Pancreas (tissue), 10 donors: ENCODE measurements around the gene RCOR2. TPM values are rescaled to one million over a fixed set of nuclear protein-coding genes. Genes with fewer than 3 reads are reported as not detected.
"Not testable (repeated sequence)": the region's sequence is repeated elsewhere in the genome, so short reads cannot be mapped to it uniquely, and the experiment has no call there.

Experiments
- ATAC-seq, 4 donors: fragments of 200-7000 bp; cut with Tn5 transposase; one replicate each; pipeline versions ENCODE4 v1.8.0 to v1.9.1; 2020; ENCODE audit warnings: mild to moderate bottlenecking in 4 of 4, moderate library complexity in 4 of 4
- DNase-seq, 6 donors: peaks; one replicate each; pipeline ENCODE4 v3.0.0-alpha.2; 2020
- FAIRE-seq: peaks from 2 replicates; lab custom pipeline; 2012; peaks lifted over from hg19 to GRCh38; lab: Jason Lieb, UNC
- H3K27ac ChIP-seq, 4 donors: fragments of 200-600 bp; sonication (generic); 1 replicate in 3 of 4; 2 replicates in 1 of 4; pipeline versions ENCODE4 v1.5.0 to v1.8.0; 2020
- H3K27me3 ChIP-seq, 4 donors: fragments of 200-600 bp; one replicate each; pipeline ENCODE4 v1.8.0; 2021
- H3K36me3 ChIP-seq, 3 donors: fragments of 200-600 bp; sonication (generic) in 1 of 3; one replicate each; pipeline versions ENCODE4 v1.5.0 to v1.8.0; 2020 to 2021
- H3K4me1 ChIP-seq, 3 donors: fragments of 200-600 bp; one replicate each; pipeline ENCODE4 v1.8.0; 2021
- H3K4me3 ChIP-seq, 4 donors: fragments of 200-600 bp; sonication (generic) in 2 of 4; one replicate each; pipeline versions ENCODE4 v1.5.0 to v1.8.0; 2020 to 2021
- H3K9me3 ChIP-seq, 4 donors: fragments of 200-600 bp; one replicate each; pipeline ENCODE4 v1.8.0; 2021
- CTCF ChIP-seq, 4 donors: fragments of 200-600 bp; sonication (generic) in 3 of 4; IDR thresholded peaks; one replicate each; pipeline versions ENCODE4 v1.5.0 to v1.8.0; 2021; ENCODE audit warnings: antibody characterized with exemption in 4 of 4
- WGBS, 2 donors: extraction: QIAGEN DNeasy Blood & Tissue Kit; methylation state at CpG; one replicate each; pipeline ENCODE4 v1.1.7; 2013; 5-methylcytosine and 5-hydroxymethylcytosine counted together
- intact Hi-C, 3 donors: fragments of 100-400 bp; cut with DNase I; formaldehyde crosslinking; loops; one replicate each; pipeline versions ENCODE4 v1.11.1 to v1.14.2; 2022
- polyA plus RNA-seq, 2 donors: library from polyadenylated mRNA; stranded (reverse); fragments of 200-250 nt; gene quantifications; one replicate each; pipeline ENCODE4 v1.2.3, GENCODE V29; 2013
- total RNA-seq, 6 donors: library from RNA; stranded (reverse); fragmentation: NEBNext Ultra II Directional in 4 of 6; extraction: Animal tissue kit (Norgen Biotek cat#: 25700) in 4 of 6; gene quantifications; one replicate each; pipeline versions ENCODE4 v1.2.1 to v1.2.4, GENCODE V29; 2021 to 2023
- donor health status: healthy with polysubstance abuse.
- donor health status: DM: no; HTN: no; CAD: no; lungs with moderate emphysema.
- donor health status: DM: no; HTN: no; CAD: no.
- donor health status: control.
- donor health status: control.
- donor health status: Bipolar disorder and iron deficiency.
- donor health status: DM: yes; HTN: yes; CAD: no.
- donor health status: DM: no; HTN: no; CAD: no.
- donor health status: DM: no; HTN: no; CAD: no.
- donor health status: DM: yes; HTN: yes; CAD: no.

Gene RCOR2
- total RNA-seq, result under 1 TPM; 0.37 to 0.79 (median 0.50) TPM
- 1 to 10 TPM; 1.2 to 1.9 TPM for polyA plus RNA-seq

DNA sequence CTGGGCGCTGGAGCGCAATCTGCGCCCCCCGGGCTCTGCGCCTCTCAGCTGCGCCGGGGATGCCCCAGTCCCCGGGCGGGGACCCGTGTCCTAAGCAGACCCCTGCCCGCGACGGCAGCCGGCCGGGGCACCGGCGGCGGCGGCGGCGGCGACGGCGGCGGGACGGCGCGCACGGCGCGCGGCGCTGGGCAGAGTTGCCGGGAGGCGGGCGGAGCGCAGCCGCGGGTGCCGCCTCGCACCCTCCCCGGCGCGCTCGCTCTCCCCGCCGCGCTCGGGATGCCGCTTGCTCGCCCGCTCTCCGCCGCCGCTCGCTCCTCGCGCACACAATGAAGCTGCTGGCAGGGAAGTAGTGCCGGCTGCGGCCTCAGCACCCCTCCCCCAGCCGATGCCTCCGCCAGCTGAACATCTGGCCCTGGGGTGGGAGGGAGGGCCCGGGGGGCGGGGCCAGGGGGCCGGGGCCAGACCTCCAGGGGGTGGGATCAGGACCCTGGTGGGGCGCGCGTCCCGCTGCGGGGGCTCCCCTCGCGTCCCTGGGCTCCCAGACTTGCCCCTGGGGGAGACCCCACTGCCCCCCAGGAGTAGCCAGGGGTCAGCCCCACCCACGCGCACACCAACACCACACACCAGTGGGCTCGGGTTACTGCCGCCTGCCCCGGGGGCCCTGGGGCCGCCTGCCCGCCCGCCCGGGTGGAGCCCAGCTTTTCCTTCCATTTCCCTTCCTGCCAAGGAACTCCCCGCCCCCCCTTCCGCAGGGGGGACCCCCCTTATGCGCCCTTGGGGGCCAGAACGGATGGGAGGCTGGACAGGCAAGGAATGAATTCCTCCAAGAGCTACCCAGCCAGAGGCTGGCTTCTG lies at the start of gene RCOR2:
TSS of gene RCOR2 (minus strand) at position 328 of the 855 bp plus-strand sequence. CDS start 708 bp downstream, outside the sequence.
- 1% methylated on average over 36 to 85 of the region's 85 CpGs for WGBS, 2 donors
- Histone ChIP-seq H3K9me3 (no peaks in the 10 kb centered on the region), H3K4me1 (peaks cover 10 to 29% (median 15%) of the 10 kb centered on the region in 3 donors), H3K27me3 (no peaks in the 10 kb centered on the region), H3K36me3 (no peaks in the 10 kb centered on the region), H3K27ac (peak within 1 kb of the TSS; percentile 20 to 66 (median 40)), H3K4me3 (peak within 1 kb of the TSS; percentile 20 to 55 (median 32))
- FAIRE-seq (no peak), ATAC-seq (peak; percentile 49 to 69 (median 64)), DNase-seq (peak; percentile 63 to 91 (median 80))
- intact Hi-C loops, result no loop called here
- TF ChIP-seq CTCF (IDR thresholded peaks at IDR 0.05), result no peak

- no peak for DNase-seq
- no peaks in the 10 kb centered on the region for H3K4me1 ChIP-seq
- no peak for FAIRE-seq
- no peaks in the 10 kb centered on the region for H3K9me3 ChIP-seq
- intact Hi-C loops, result no loop called here
- H3K27me3 ChIP-seq, result no peaks in the 10 kb centered on the region
- H3K27ac ChIP-seq, result no peak overlapping the region
- no peak for ATAC-seq
- 94 to 98% methylated on average over 1 of the region's 1 CpG for WGBS, 2 donors
- TF ChIP-seq CTCF (IDR thresholded peaks at IDR 0.05), result no peak
- no peaks in the 10 kb centered on the region for H3K36me3 ChIP-seq
- no peak overlapping the region for H3K4me3 ChIP-seq
Measured at GRCh38 chr11:63966444-63966843, 49.5 kb upstream of the RCOR2 start.

DNA sequence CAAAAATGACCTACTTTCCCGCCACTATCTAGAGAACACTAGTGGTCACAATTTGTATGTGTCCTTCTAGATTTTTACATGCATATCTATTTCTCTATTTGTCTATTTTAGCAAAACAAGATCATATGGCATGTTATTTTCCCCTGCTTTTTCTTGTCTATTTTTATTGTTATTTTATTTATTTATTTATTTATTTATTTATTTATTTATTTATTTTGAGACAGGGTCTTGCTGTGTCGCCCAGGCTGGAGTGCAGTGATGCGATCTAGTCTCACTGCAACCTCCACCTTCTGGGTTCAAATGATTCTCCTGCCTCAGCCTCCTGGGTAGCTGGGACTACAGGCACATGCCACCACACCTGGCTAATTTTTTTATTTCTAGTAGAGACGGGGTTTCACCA lies 46.9 kb upstream of the RCOR2 start:
- H3K4me1 ChIP-seq, H3K9me3 ChIP-seq, H3K27ac ChIP-seq, H3K27me3 ChIP-seq, H3K4me3 ChIP-seq, H3K36me3 ChIP-seq, DNase-seq, ATAC-seq, FAIRE-seq, intact Hi-C loops: not testable (repeated sequence)
- 95 to 99% methylated on average over 4 of the region's 4 CpGs for WGBS, 2 donors

DNA sequence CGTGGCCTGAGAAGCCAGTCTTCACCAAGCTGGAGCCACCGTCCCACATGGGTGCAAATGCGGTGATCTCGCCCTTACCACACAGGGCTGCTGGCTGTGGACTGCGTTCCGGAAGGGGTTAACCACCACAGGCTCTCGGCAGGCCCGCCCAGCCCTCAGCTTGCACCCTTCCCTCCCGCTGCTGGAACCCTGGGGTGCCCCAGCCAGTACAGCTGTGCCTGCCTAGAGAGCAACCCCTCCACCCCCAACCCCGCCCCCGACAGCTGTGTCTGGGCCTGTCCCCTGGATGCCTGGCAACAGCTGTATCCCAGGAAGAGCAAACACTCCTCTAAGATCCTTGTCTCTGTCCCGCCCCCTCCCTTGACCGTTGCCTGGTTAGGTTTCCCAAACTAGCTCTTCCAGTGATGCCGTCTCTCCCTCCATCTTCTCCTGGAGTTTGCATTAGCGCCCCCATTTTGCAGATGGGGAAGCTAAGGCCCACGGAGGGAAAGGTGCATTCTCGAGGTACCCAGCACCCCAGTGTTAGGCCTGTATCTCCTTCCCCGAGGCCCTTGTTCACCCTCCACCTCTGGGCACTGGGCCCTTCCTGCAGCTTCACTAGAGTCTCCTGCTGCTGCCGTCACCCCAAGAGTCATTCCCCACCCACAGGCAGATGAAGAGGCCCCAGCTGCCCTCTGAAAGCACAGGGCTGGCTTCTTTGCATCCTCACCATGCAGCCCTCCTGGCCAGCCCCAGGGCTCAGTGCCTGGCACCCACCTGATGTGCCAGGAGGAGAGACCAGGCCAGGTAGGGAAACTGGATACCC lies 44.8 kb upstream of the RCOR2 start:
- no peak overlapping the region for H3K4me3 ChIP-seq
- H3K9me3 ChIP-seq, result no peaks in the 10 kb centered on the region
- H3K27ac ChIP-seq, result no peak overlapping the region
- intact Hi-C loops, result no loop called here
- H3K36me3 ChIP-seq, result no peaks in the 10 kb centered on the region
- H3K27me3 ChIP-seq, result no peaks in the 10 kb centered on the region
- WGBS, 2 donors, result 34 to 41% methylated on average over 10 to 19 of the region's 19 CpGs
- no peaks in the 10 kb centered on the region for H3K4me1 ChIP-seq
- FAIRE-seq, result no peak
- TF ChIP-seq CTCF (IDR thresholded peaks at IDR 0.05), result no peak
- ATAC-seq, result peak in 3 of 4 donors; percentile 67 to 81 (median 77)
- DNase-seq, result peak in 2 of 6 donors; percentile 40

GRCh38 chr11:63958008-63958407 lies 41.0 kb upstream of the RCOR2 start:
- no peak for TF ChIP-seq CTCF (IDR thresholded peaks at IDR 0.05)
- H3K4me3 ChIP-seq, result no peak overlapping the region
- H3K36me3 ChIP-seq, result peaks cover 4 to 8% (median 7%) of the 10 kb centered on the region in 3 donors
- no peak overlapping the region for H3K27ac ChIP-seq
- intact Hi-C loops, result loop anchor here in 1 of 3 donors (10.0 kb wide), 1 partner anchor 133 kb away; no protein-coding TSS in a partner anchor
- DNase-seq (no peak), FAIRE-seq (no peak), ATAC-seq (no peak)
- WGBS, 2 donors, result 82 to 87% methylated on average over 5 of the region's 5 CpGs
- no peaks in the 10 kb centered on the region for H3K4me1 ChIP-seq
- H3K27me3 ChIP-seq, result no peaks in the 10 kb centered on the region
- H3K9me3 ChIP-seq, result no peaks in the 10 kb centered on the region
